HepG2 (cell line): ENCODE results near the gene SERPINB6. TPM values are rescaled to one million over a fixed set of nuclear protein-coding genes. Genes with fewer than 3 reads are reported as not detected.

Experiments
- CENPT ChIP-seq: sonication (generic); formaldehyde crosslinking; IDR thresholded peaks from 2 replicates; pipeline ENCODE4 v1.8.0; 2022; ENCODE audit warnings: low read depth, mild to moderate bottlenecking, moderate library complexity, missing genetic modification reagents
- GABPB1 ChIP-seq: IDR thresholded peaks from 2 replicates; pipeline ENCODE4 v1.6.1; 2016; ENCODE audit warnings: mild to moderate bottlenecking, missing genetic modification reagents, moderate library complexity, missing compliant biosample characterization
- KLF12 ChIP-seq: sonication (generic); formaldehyde crosslinking; IDR thresholded peaks from 2 replicates; pipeline ENCODE4 v1.4.0; 2020; ENCODE audit warnings: missing genetic modification reagents, borderline replicate concordance
- NFKB2 ChIP-seq: sonication (generic); formaldehyde crosslinking; IDR thresholded peaks from 2 replicates; pipeline ENCODE4 v1.4.0; 2020; ENCODE audit warnings: missing genetic modification reagents, borderline replicate concordance
- ZBTB8A ChIP-seq: sonication (generic); formaldehyde crosslinking; IDR thresholded peaks from 2 replicates; pipeline ENCODE4 v1.4.0; 2020; ENCODE audit warnings: mild to moderate bottlenecking, low read depth, missing genetic modification reagents, borderline replicate concordance
- ZFP41 ChIP-seq: sonication (generic); formaldehyde crosslinking; IDR thresholded peaks from 2 replicates; pipeline ENCODE4 v1.4.0; 2020; ENCODE audit warnings: mild to moderate bottlenecking, missing genetic modification reagents, borderline replicate concordance
- ZNF451 ChIP-seq: sonication (generic); formaldehyde crosslinking; IDR thresholded peaks from 2 replicates; pipeline ENCODE4 v1.5.0; 2020; ENCODE audit warnings: mild to moderate bottlenecking, missing genetic modification reagents
- ZNF776 ChIP-seq: sonication (generic); formaldehyde crosslinking; IDR thresholded peaks from 2 replicates; pipeline ENCODE4 v1.4.0; 2020; ENCODE audit warnings: mild to moderate bottlenecking, missing genetic modification reagents
- polyA plus RNA-seq, 8 experiments: library from polyadenylated mRNA; depleted of rRNA in 3 of 8; stranded (reverse) in 7 of 8; unstranded in 1 of 8; fragments of >200 nt; fragmentation: Illumina TruSeq in 4 of 8; extraction: Trizol in 4 of 8; gene quantifications; 2 replicates each; pipeline versions ENCODE4 v1.2.1 to v1.2.3, GENCODE V29; 2011 to 2016; ENCODE audit warnings: low read depth in 4 of 8, missing spikeins in 1 of 8, mixed read lengths in 1 of 8; ENCODE audit not compliant: insufficient read depth in 1 of 8
- total RNA-seq, 5 experiments: library from RNA; depleted of rRNA; stranded (reverse); fragments of >200 nt; fragmentation: Illumina TruSeq; extraction: Trizol; gene quantifications; 2 replicates each; pipeline ENCODE4 v1.2.3, GENCODE V29; 2016; ENCODE audit warnings: low read depth in 1 of 5
- TF ChIP-seq, protein P1 (sequence below): sonication (generic); formaldehyde crosslinking; IDR thresholded peaks from 2 replicates; pipeline ENCODE4 v1.5.1; 2020; ENCODE audit warnings: missing genetic modification reagents, mild to moderate bottlenecking, borderline replicate concordance
- TF ChIP-seq, protein P2 (sequence below): sonication (generic); formaldehyde crosslinking; IDR thresholded peaks from 2 replicates; pipeline ENCODE4 v1.8.1; 2023; ENCODE audit warnings: mild to moderate bottlenecking, missing genetic modification reagents, borderline replicate concordance
- TF ChIP-seq, protein P3 (sequence below): fragments of 450-650 bp; IDR thresholded peaks from 2 replicates; pipeline ENCODE4 v1.6.1; 2017; ENCODE audit warnings: mild to moderate bottlenecking
- TF ChIP-seq, protein P4 (sequence below): sonication (generic); formaldehyde crosslinking; IDR thresholded peaks from 2 replicates; pipeline ENCODE4 v1.5.0; 2020; ENCODE audit warnings: missing genetic modification reagents
- TF ChIP-seq, protein P5 (sequence below): sonication (generic); formaldehyde crosslinking; IDR thresholded peaks from 2 replicates; pipeline ENCODE4 v1.4.0; 2020; ENCODE audit warnings: mild to moderate bottlenecking, low read depth, missing genetic modification reagents
- TF ChIP-seq, protein P6 (sequence below): sonication (generic); formaldehyde crosslinking; IDR thresholded peaks from 2 replicates; pipeline ENCODE4; 2020; ENCODE audit warnings: missing genetic modification reagents, mild to moderate bottlenecking, borderline replicate concordance

The SERPINB6 gene
- total and polyA plus RNA-seq, 2 of the 13 experiments (the other 11 are each of a cell fraction or from before 2014, with no cell fraction given) = 38.2 to 61.3 TPM

DNA sequence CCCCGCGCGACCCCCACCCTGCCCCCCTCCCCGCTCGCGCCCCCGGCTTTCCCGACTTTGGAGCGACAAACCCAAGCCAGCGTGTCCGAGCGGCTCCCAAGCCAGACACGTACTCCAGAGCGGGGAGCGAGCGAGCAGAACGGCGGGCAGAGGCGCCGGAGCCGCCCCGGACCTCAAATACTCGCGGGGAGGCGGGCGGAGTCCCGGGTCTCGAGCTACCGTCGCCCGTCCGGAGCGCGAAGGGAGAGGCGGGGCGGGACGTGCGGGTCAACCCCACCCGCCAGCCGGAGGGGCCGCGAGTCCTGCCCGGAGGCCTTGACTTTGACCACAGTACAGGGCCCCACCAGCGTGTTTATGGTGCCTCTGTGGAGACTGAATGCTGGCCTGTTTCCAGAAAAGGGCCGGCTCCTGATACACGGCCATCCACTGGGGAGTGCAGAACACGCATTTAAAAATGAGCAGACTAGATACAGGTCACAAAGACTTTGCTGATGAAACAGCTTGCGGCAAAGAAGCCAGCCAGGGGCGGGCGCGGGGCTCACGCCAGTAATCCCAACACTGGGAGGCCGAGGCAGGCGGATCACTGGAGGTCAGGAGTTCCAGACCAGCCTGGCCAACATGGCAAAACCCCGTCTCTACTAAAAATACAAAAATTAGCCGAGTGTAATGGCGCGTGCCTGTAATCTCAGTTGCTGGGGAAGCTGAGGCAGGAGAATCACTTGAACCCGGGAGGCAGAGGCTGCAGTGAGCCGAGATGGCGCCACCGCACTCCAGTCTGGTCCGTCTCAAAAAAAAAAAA lies at the start of gene SERPINB6 (continued):
- no peak for TF ChIP-seq ZFP41
- peak; percentile 75; the same call in 1 of the 2 replicates for TF ChIP-seq NFKB2
- TF ChIP-seq, protein P1, sequence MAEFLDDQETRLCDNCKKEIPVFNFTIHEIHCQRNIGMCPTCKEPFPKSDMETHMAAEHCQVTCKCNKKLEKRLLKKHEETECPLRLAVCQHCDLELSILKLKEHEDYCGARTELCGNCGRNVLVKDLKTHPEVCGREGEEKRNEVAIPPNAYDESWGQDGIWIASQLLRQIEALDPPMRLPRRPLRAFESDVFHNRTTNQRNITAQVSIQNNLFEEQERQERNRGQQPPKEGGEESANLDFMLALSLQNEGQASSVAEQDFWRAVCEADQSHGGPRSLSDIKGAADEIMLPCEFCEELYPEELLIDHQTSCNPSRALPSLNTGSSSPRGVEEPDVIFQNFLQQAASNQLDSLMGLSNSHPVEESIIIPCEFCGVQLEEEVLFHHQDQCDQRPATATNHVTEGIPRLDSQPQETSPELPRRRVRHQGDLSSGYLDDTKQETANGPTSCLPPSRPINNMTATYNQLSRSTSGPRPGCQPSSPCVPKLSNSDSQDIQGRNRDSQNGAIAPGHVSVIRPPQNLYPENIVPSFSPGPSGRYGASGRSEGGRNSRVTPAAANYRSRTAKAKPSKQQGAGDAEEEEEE (CRISPR knock-in tag) = peak; percentile 90; the same call in 1 of the 2 replicates
- peak; percentile 75; the same call in 1 of the 2 replicates for TF ChIP-seq ZBTB8A (CRISPR knock-in tag)
- no peak; the same call in 1 of the 2 replicates for TF ChIP-seq KLF12
- TF ChIP-seq, protein P2, sequence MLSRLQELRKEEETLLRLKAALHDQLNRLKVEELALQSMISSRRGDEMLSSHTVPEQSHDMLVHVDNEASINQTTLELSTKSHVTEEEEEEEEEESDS = no peak
- no peak; the same call in 1 of the 2 replicates for TF ChIP-seq ZNF776 (CRISPR knock-in tag)
- no peak; the same call in 1 of the 2 replicates for TF ChIP-seq CENPT (CRISPR knock-in tag)
- TF ChIP-seq, protein P3, sequence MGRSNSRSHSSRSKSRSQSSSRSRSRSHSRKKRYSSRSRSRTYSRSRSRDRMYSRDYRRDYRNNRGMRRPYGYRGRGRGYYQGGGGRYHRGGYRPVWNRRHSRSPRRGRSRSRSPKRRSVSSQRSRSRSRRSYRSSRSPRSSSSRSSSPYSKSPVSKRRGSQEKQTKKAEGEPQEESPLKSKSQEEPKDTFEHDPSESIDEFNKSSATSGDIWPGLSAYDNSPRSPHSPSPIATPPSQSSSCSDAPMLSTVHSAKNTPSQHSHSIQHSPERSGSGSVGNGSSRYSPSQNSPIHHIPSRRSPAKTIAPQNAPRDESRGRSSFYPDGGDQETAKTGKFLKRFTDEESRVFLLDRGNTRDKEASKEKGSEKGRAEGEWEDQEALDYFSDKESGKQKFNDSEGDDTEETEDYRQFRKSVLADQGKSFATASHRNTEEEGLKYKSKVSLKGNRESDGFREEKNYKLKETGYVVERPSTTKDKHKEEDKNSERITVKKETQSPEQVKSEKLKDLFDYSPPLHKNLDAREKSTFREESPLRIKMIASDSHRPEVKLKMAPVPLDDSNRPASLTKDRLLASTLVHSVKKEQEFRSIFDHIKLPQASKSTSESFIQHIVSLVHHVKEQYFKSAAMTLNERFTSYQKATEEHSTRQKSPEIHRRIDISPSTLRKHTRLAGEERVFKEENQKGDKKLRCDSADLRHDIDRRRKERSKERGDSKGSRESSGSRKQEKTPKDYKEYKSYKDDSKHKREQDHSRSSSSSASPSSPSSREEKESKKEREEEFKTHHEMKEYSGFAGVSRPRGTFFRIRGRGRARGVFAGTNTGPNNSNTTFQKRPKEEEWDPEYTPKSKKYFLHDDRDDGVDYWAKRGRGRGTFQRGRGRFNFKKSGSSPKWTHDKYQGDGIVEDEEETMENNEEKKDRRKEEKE = no peak
- TF ChIP-seq, protein P4, sequence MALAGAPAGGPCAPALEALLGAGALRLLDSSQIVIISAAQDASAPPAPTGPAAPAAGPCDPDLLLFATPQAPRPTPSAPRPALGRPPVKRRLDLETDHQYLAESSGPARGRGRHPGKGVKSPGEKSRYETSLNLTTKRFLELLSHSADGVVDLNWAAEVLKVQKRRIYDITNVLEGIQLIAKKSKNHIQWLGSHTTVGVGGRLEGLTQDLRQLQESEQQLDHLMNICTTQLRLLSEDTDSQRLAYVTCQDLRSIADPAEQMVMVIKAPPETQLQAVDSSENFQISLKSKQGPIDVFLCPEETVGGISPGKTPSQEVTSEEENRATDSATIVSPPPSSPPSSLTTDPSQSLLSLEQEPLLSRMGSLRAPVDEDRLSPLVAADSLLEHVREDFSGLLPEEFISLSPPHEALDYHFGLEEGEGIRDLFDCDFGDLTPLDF (CRISPR knock-in tag) = peak; percentile 13; the same call in 1 of the 2 replicates
- peak; percentile 75 for TF ChIP-seq GABPB1 (CRISPR knock-in tag)
- TF ChIP-seq, protein P5, sequence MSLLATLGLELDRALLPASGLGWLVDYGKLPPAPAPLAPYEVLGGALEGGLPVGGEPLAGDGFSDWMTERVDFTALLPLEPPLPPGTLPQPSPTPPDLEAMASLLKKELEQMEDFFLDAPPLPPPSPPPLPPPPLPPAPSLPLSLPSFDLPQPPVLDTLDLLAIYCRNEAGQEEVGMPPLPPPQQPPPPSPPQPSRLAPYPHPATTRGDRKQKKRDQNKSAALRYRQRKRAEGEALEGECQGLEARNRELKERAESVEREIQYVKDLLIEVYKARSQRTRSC (CRISPR knock-in tag) = no peak; the same call in 1 of the 2 replicates
- TF ChIP-seq, protein P6, sequence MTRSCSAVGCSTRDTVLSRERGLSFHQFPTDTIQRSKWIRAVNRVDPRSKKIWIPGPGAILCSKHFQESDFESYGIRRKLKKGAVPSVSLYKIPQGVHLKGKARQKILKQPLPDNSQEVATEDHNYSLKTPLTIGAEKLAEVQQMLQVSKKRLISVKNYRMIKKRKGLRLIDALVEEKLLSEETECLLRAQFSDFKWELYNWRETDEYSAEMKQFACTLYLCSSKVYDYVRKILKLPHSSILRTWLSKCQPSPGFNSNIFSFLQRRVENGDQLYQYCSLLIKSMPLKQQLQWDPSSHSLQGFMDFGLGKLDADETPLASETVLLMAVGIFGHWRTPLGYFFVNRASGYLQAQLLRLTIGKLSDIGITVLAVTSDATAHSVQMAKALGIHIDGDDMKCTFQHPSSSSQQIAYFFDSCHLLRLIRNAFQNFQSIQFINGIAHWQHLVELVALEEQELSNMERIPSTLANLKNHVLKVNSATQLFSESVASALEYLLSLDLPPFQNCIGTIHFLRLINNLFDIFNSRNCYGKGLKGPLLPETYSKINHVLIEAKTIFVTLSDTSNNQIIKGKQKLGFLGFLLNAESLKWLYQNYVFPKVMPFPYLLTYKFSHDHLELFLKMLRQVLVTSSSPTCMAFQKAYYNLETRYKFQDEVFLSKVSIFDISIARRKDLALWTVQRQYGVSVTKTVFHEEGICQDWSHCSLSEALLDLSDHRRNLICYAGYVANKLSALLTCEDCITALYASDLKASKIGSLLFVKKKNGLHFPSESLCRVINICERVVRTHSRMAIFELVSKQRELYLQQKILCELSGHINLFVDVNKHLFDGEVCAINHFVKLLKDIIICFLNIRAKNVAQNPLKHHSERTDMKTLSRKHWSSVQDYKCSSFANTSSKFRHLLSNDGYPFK (CRISPR knock-in tag) = peak; percentile 50; the same call in 1 of the 2 replicates
- TF ChIP-seq ZNF451 (CRISPR knock-in tag) = peak; percentile 22; the same call in 1 of the 2 replicates
